GM21390 (cell line): ENCODE data around the gene CCDC146.

ENCODE experiments used
- ATAC-seq: cut with Tn5 transposase; IDR thresholded peaks from one replicate; pipeline ENCODE4 v1.9.1; 2021; ENCODE audit not compliant: unreplicated experiment

The CCDC146 gene

GRCh38 chr7:77281780-77282478 is 159.5 kb downstream of the CCDC146 start:
- no peak for ATAC-seq

DNA sequence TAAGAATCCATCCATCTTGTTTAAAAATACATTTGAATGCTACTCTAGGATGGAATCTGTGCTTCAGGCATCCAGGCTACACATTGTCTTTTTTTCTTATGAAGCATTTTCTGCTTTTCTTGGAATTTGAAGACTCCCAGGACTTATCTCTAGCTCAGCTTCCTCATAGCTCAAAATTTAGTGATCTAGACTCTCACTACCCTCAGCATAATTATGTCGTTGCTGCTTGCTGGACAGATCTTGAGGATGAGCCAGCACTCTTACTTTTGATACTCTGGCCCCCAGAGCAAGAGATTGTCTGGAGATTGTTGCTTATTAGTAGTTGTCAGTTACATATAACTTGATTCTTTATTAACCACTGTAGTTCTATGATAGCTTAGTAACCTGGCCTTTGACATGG is 160.5 kb downstream of the CCDC146 start:
- ATAC-seq: no peak

GRCh38 chr7:77284005-77284404 is 161.6 kb downstream of the CCDC146 start:
- ATAC-seq: no peak

DNA sequence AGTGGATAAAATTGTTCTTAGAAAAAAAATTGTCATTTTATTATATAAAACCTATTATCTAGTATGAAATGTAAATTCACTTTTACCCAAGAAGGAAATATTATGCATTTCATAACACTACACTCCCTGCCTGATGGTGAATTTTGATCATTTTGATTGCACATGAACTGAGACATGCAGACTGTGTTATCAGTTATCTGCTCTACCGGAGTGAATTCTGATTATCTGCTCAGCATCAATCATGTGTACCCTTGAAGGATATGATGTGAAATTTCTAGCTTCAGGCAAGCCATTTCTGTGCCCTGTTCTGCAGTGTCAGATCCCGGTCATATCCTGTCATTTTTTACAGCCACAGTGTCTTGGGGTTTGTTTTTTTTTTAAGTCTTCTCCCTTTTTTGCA is 162.2 kb downstream of the CCDC146 start:
- ATAC-seq: no peak

- no peak for ATAC-seq
Observed at GRCh38 chr7:77288676-77289320, 166.4 kb downstream of the CCDC146 start.

DNA sequence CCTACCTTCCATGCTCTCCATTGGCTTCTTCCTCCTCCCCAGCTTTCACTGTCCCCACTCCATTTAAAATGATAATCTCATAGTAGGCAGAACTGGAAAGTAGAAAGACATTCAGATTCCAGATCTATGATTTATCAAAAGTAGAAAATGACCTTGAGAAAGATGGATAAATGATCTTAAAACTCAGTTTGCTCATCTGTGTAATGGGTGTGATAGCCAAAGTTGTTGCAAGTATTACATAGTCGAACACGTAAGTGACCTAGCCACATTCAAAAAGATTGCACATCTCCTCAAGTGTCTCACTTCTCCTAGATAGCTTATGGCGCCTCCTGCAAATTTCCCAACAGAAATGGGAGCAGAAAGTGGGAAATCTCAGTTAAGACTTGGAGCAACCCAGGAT is 167.0 kb downstream of the CCDC146 start:
- no peak for ATAC-seq

DNA sequence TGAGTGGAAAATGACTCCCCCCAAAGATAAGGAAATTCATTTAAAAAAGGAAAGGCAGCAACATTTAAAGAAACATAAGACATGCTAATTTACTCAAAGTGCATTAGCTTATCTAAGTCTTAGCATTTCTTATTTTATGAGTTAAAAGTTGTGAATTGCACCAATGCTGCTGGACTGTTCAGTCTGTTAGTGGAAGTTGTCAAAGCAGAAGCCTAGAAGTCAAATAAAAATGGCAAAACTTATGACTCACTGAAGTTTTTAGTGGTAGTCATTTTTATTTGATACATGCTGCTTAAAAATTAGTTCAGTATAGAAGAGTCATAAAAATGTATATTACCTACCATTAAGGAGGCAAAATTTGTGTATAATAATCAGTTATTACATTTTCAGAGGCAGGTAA is 168.0 kb downstream of the CCDC146 start:
- ATAC-seq: no peak

DNA sequence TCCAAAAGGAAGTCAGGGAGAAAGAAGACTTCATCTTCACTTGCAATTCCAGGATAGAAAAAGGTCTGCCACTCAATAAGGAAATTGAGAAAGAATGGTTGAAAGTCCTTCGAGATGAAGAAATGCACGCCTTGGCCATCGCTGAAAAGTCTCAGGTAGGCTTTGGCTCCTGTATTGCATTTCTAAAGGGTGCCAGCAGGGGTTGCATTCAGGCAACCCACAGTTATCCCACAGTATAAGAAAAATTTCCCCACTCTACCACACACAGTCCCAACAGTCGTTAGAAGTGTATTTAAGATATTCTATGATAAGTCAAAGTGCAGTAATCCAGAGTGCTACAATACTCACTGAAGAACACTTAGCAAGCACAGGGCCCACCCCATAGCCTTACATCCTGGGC is 170.6 kb downstream of the CCDC146 start:
- no peak for ATAC-seq

- ATAC-seq: no peak
Observed at GRCh38 chr7:77295549-77295948, 173.1 kb downstream of the CCDC146 start.

DNA sequence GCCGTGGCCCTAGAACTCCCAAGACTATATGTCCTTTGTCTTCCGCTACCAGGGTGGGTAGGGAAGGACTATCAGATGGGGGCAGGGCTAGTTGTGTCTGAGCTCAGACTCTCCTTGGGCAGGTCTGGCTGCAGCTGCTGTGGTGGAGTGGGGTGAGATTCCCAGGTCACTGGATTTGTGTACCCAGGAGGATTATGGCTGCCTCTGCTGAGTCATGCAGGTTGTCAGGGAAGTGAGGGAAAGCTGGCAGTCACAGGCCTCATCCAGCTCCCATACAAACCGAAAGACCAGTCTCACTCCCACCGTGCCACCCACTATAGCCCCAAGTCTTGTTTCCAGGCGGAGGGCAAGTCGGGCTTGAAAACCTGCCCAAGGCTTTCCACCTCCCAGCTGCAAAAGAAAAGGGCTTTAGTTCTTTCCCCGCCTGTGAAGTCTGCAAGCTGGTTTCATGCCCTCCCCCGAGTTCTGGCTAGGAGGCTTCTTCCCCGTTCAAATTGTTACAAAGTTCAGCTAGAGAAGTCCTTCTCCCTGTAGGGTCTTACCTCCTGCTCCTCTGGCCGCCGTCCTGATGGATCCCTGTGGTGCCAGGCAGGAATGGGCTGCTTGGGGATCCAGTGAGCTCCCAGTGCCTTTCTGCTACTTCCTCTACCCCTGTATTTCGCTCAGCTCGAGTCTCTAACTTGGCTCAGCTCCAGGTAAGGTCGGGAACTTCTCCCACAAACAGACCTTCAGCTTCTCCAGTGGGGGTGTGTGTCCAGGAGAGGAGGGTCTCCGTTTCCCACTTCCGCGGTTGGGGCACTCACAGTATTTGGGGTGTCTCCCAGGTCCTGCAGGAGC is 184.0 kb downstream of the CCDC146 start:
- ATAC-seq: no peak

DNA sequence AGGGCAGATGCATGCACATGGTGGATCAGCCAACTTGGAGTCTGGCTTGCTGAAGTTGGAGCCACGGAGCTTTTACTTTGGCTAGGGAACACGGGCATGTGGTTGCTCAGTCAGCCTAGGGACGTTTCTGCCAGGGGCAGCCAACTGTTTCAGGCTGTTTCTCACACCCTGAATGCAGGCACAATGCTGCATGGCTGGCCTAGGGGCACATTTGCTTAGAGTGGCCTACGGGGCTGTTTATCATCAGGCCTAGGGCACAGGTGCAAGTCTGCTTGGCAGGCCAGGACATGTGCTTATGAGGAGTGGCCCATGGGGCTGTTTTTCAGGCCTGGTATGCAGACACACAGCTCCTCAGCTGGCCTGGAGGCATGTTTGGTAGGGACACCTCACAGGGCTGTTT is 186.4 kb downstream of the CCDC146 start:
- ATAC-seq: no peak

DNA sequence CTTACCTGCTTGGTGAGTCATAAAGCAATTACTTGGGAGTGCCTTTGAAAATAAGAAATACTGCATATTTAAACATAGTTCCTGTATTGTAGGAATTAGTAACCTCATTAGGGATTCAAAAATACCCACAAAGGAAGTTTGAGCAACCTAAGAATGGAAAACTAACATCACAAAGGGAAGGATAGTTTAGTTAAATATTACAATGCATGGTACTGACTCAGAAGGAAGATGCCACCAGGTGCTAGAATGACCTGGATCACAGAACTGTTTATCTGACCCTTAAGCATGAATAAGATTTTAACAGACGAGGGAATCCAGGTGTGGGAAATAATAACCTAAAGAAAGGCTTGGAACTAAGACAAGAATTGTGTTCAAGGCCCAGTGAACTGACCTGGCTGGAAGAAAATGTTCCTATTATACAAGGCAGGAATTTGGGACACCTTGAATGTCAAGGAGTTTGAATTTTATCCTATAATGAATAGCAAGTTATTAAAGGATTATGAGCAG is 187.4 kb downstream of the CCDC146 start:
- no peak for ATAC-seq

GRCh38 chr7:77310982-77311381 is 188.6 kb downstream of the CCDC146 start:
- no peak for ATAC-seq

- no peak for ATAC-seq
Observed at GRCh38 chr7:77313085-77313484, 190.7 kb downstream of the CCDC146 start.

GRCh38 chr7:77313876-77314480 is 191.6 kb downstream of the CCDC146 start:
- ATAC-seq: no peak

- no peak for ATAC-seq
Observed at GRCh38 chr7:77315182-77315591, 192.8 kb downstream of the CCDC146 start.

- no peak for ATAC-seq
Observed at GRCh38 chr7:77316219-77316978, 194.0 kb downstream of the CCDC146 start.

- ATAC-seq: no peak
Observed at GRCh38 chr7:77318019-77318418, 195.6 kb downstream of the CCDC146 start.

DNA sequence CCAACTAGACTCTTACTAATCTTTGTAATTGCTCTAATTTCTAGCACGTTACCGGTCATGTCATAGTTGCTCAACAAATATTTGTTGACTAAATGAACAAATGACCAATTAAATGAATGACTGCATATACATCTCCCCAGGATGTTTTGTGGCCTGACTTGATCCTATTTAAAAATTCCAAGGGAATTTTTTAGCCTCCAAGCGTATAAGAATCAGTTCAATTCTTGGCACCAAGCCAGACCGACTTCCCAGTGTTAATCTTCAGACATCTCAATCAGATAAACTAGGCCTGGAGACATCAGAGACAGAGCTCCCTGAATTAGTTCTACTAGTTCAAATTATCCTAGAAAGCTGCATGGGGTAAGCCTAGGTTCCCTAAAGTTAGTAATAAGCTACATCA is 197.7 kb downstream of the CCDC146 start:
- ATAC-seq: no peak

DNA sequence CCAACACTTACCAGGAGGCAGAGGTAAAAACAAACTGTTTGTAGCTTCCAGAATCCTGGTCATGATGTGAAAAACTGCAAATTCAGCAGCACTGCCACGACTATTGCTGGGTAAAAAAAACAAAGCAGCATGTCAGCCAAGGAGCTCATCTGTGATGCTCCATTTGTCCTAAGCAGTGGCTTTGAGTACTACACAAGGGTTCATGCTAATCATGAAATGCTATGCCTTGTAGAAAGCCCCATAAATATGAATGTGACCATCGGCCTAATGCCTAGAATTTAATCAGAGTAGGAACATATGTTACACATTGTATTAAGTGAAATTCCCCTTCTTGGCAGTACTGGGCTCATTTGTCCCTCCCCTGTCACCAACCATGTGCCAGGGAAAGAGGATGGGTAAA is 198.3 kb downstream of the CCDC146 start:
- ATAC-seq: no peak

DNA sequence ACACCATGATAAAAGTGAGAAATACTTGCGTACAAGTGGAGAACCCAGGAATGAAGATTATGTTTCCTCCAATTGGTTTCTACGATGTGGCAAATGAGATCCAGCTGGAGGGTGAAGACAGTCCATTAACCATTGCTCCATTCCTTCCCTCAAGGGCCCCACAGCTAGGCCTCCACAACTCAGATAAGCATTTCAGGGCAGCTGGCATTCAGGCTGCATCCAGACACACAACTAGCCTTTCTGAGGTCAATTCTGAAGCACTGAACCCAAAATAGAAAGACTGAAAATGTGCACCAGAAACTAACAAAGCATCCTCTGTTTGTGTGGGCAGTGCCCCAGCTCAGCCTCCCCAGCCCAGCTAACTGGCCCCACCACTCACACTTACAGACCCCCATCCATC is 198.9 kb downstream of the CCDC146 start:
- no peak for ATAC-seq
